ENCODE measurements around the gene SIK3.

DNA sequence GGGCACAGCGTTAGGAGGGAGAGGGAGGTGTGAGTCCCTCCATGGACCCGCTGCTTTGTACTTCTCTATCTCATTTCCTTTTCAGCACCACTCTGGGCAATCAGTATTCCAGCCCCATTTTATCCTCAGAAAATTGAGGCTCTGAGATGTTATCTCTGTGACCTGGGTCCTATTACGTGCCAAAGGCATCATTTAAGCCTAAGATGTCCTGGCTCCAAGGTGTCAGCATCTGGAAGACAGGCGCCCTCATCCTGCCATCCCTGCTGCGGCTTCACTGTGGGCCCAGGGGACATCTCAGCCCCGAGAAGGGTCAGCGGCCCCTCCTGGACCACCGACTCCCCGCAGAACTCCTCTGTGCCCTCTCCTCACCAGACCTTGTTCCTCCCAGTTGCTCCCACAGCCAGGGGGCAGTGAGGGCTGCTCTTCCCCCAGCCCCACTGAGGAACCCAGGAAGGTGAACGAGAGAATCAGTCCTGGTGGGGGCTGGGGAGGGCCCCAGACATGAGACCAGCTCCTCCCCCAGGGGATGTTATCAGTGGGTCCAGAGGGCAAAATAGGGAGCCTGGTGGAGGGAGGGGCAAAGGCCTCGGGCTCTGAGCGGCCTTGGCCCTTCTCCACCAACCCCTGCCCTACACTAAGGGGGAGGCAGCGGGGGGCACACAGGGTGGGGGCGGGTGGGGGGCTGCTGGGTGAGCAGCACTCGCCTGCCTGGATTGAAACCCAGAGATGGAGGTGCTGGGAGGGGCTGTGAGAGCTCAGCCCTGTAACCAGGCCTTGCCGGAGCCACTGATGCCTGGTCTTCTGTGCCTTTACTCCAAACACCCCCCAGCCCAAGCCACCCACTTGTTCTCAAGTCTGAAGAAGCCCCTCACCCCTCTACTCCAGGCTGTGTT, 269.4 kb downstream of the SIK3 start:
- no peak for TF ChIP-seq EZH2 (IDR thresholded peaks at IDR 0.05; ENCODE audit: low read length, unreplicated experiment)
- TF ChIP-seq, protein P1, sequence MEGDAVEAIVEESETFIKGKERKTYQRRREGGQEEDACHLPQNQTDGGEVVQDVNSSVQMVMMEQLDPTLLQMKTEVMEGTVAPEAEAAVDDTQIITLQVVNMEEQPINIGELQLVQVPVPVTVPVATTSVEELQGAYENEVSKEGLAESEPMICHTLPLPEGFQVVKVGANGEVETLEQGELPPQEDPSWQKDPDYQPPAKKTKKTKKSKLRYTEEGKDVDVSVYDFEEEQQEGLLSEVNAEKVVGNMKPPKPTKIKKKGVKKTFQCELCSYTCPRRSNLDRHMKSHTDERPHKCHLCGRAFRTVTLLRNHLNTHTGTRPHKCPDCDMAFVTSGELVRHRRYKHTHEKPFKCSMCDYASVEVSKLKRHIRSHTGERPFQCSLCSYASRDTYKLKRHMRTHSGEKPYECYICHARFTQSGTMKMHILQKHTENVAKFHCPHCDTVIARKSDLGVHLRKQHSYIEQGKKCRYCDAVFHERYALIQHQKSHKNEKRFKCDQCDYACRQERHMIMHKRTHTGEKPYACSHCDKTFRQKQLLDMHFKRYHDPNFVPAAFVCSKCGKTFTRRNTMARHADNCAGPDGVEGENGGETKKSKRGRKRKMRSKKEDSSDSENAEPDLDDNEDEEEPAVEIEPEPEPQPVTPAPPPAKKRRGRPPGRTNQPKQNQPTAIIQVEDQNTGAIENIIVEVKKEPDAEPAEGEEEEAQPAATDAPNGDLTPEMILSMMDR (conservative IDR thresholded peaks at IDR 0.05; ENCODE audit: low read depth, low read length): no peak
